HG03432 (cell line): ENCODE measurements around the gene USP6.
"Not testable (repeated sequence)": the region's sequence is repeated elsewhere in the genome, so short reads cannot be mapped to it uniquely, and the experiment has no call there.

ENCODE experiments used
- ATAC-seq: cut with Tn5 transposase; IDR thresholded peaks from one replicate; pipeline ENCODE4 v1.9.1; 2021; ENCODE audit warnings: mild to moderate bottlenecking, moderate library complexity; ENCODE audit not compliant: unreplicated experiment

Gene USP6

GRCh38 chr17:5121186-5121841 lies 5.5 kb downstream of the USP6 start:
- ATAC-seq = no peak

GRCh38 chr17:5122056-5122455 lies 6.2 kb downstream of the USP6 start:
- not testable (repeated sequence) for ATAC-seq

GRCh38 chr17:5122586-5123342 lies 6.9 kb downstream of the USP6 start:
- ATAC-seq = no peak

- no peak for ATAC-seq
Observed at GRCh38 chr17:5123343-5124124, 7.7 kb downstream of the USP6 start.

GRCh38 chr17:5124125-5124760 lies 8.4 kb downstream of the USP6 start:
- not testable (repeated sequence) for ATAC-seq

- not testable (repeated sequence) for ATAC-seq
Observed at GRCh38 chr17:5124896-5125295, 9.1 kb downstream of the USP6 start.

GRCh38 chr17:5126719-5127488 lies 11.1 kb downstream of the USP6 start:
- ATAC-seq = no peak

DNA sequence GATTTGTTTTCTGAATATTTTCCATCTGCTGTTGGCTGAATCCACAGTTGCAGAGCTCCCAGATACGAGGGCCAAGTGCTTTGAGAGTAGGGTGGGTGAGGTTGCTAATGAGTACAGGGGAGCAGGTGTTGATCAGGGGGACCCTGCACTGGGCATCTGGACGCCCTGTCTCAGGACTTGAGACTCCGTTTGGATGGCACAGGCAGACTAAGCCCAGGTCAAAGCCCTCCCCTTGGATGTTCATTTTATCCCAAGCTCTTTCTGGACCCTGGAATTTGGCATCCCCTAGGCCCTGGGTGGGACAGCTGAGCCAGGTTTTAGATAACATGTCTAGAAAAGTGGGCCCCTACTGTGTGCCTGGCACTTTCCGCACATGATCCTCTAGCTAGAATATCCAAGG lies 12.1 kb downstream of the USP6 start:
- ATAC-seq = no peak

GRCh38 chr17:5128387-5128786 lies 12.6 kb downstream of the USP6 start:
- not testable (repeated sequence) for ATAC-seq

- no peak for ATAC-seq
Observed at GRCh38 chr17:5128905-5129535, 13.2 kb downstream of the USP6 start.

DNA sequence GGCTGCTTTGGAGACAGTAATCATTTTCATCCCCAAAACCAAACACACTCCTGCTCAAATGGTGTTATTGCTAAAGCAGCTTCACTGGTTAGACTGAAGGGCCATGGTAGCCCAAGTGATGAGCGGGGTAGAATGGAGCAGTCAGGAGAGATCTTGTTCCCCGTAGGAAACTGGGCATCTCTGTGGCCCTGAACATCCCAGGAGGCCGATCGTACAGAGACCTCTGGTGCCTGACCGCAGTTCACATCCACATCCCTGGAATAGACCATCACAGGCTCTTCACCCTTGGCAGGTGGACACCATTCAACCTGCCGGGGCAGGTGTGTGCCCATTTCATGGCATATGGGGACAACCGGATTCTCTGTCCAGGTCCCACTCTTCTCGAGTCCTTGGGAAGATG lies 13.9 kb downstream of the USP6 start:
- ATAC-seq = not testable (repeated sequence)

- not testable (repeated sequence) for ATAC-seq
Observed at GRCh38 chr17:5130261-5130660, 14.4 kb downstream of the USP6 start.

- ATAC-seq = not testable (repeated sequence)
Observed at GRCh38 chr17:5130687-5131086, 14.9 kb downstream of the USP6 start.

DNA sequence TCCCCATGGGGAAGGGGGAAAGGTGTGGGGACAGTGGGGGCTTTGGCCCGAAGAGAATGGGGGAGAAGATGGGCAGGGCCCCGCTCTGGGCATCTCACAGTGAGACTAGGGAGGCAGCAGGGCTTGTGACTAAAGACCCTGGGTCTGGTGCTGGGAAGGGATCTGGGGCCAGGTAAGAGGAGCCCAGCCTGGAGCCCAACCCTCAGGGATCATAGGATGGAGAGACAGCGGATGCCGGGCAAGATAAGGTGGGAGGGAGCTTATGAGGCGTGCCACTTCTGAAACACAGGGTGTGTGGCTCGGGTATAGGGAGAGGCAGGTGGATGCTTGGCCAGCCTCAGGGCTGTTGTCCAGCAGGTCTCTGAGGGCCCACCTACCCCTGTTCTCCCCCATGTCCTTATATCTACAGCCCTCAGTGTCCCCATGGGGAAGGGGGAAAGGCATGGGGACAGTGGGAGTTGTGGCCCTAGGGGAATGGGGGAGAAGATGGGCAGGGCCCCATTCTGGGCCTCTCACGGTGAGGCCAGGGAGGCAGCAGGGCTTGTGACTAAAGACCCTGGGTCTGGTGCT lies 15.4 kb downstream of the USP6 start:
- ATAC-seq = no peak

DNA sequence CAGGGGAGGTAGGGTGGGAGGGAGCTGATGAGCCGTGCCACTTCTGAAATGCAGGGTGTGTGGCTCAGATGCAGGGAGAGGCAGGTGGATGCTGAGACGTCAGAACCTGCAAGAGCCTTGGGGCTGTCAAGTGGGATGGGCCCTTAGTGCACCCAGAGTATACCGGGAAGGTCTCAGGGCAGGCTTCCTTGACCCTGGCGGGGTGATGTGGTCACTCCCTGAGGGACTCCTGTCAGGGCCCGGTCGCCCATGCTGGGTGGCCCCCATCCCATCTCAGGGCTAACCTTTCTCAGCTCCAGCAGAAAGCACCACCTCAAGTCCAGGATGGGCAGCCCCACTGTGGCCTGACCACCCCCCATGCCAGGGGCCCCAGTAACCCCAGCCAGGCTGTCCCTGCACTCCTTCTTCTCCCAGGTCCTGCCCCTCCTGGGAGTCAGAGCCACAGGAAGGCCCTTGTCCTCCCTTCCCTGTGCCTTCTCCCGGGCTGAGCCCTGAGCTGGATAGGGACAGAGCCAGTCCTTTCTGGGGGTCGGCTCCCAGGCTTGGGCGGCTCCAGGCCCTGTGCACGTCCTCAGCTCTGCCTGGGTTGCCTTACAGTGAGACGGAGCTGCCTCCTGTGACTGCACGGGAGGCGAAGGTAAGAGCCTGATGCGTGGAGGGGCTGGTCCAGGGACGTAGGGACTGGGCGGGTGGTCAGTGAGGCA lies 16.1 kb downstream of the USP6 start:
- ATAC-seq = not testable (repeated sequence)

DNA sequence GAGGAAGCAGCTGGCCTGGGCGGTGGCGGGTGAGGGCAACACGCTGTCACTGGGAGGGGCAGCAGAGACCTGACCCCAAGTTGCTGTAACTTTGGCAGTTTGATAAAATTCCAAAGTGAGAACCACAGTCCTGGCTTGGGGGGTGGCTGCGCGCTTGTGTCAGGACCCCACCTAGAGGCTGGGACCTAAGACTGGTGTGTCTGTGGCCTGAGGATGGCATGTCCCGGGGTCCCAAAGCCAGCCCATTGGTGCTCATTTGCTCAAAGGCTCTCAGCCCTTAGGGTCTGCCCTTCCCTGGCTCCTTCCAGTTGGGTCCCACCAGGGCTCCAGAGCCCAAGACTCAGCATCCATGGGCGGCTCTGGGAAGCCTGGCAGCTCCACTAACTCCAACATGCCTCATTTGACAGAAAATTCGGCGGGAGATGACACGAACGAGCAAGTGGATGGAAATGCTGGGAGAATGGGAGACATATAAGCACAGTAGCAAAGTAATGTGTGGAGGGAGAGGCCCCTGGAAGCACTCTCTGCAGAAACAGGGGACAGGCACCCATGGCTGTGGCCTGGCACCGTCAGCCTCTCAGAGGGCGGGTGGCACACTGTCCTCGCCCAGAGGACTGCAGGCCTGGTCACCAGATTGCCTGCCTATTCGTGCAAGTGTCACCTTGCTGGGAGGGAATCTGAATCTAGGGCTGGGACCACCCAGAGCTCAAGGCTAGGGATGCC lies 16.8 kb downstream of the USP6 start:
- not testable (repeated sequence) for ATAC-seq

- no peak for ATAC-seq
Observed at GRCh38 chr17:5133311-5133710, 17.5 kb downstream of the USP6 start.

DNA sequence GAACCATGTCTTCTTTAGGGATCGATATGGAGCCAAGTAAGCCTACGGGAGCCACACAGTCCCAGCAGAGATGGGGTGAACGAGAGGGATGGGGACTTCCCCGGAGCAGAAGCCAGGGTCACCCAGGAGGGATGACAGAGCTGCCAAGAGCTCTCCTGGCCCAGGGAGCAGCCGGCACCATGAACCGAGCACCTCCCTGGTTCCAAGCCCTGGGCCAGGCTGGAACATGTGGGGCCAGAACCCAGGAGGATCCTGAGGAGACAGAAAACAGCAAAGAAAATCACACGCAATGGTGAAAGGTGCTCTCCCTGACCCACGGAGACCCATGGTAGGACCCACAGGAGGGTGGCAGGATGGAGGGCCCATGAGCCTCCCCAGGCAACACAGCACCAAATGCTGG lies 18.1 kb downstream of the USP6 start:
- not testable (repeated sequence) for ATAC-seq
